ENCODE measurements around the gene ZDHHC11B.

GRCh38 chr5:663436-664342 lies 120.8 kb downstream of the ZDHHC11B start:
- TF ChIP-seq ZNF302 (tag by site-specific recombination; IDR thresholded peaks at IDR 0.05; ENCODE audit: low read depth) = no peak
- TF ChIP-seq ZNF785 (tag by site-specific recombination; IDR thresholded peaks at IDR 0.05) = no peak
- TF ChIP-seq ZNF391 (tag by site-specific recombination; IDR thresholded peaks at IDR 0.05; ENCODE audit: borderline replicate concordance, low read depth) = no peak
- TF ChIP-seq, protein P1, sequence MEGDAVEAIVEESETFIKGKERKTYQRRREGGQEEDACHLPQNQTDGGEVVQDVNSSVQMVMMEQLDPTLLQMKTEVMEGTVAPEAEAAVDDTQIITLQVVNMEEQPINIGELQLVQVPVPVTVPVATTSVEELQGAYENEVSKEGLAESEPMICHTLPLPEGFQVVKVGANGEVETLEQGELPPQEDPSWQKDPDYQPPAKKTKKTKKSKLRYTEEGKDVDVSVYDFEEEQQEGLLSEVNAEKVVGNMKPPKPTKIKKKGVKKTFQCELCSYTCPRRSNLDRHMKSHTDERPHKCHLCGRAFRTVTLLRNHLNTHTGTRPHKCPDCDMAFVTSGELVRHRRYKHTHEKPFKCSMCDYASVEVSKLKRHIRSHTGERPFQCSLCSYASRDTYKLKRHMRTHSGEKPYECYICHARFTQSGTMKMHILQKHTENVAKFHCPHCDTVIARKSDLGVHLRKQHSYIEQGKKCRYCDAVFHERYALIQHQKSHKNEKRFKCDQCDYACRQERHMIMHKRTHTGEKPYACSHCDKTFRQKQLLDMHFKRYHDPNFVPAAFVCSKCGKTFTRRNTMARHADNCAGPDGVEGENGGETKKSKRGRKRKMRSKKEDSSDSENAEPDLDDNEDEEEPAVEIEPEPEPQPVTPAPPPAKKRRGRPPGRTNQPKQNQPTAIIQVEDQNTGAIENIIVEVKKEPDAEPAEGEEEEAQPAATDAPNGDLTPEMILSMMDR (tag by site-specific recombination; IDR thresholded peaks at IDR 0.05) = no peak
- TF ChIP-seq ZNF830 (tag by site-specific recombination; IDR thresholded peaks at IDR 0.05; ENCODE audit: low read depth) = no peak
